GM12873 (cell line): ENCODE measurements around the gene RNU4-1.

Experiments
- TF ChIP-seq, protein P1 (sequence below): IDR thresholded peaks from 2 replicates; pipeline ENCODE4 v1.5.1; 2012; ENCODE audit warnings: low read depth, mild to moderate bottlenecking, moderate library complexity, low read length, control low read depth; ENCODE audit not compliant: insufficient read depth; ENCODE audit errors: missing control alignments

Gene RNU4-1

DNA sequence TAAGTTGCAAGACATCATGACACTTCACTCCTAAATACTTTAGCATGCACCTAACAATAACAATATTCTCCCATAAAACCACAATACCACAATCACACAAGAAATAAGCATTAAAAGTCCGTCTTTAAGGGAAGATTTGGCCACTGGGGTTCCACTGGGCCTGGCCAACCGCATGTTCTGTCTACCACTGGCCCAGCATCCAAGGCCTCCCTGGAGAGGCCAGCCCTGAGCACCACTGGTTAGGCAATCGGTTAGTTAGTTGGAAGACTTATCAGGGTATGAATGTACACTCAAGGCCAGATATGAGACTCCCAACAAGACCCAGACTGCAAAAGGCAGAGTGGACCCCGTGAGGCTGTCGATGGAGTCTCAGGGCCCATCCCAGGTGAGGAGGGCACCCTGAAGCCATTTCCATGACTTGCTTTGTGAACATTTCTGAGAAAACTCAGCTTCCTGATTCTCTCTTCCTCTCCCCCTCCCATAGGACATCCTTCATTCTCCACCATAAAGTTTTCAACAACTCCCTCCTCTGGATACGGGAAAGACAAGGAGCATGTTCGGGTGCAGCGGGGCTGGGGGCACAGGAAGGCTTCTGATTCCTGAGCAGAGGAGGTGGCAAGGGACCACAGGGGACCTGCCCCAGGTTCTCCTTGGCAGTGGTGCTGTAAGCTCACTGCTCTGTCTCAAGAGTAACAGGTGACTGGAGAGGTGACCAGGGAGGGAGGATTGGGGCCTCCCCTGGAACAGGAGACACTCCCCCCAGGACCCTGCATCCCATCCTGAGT lies 33.4 kb downstream of the RNU4-1 start:
- TF ChIP-seq, protein P1, sequence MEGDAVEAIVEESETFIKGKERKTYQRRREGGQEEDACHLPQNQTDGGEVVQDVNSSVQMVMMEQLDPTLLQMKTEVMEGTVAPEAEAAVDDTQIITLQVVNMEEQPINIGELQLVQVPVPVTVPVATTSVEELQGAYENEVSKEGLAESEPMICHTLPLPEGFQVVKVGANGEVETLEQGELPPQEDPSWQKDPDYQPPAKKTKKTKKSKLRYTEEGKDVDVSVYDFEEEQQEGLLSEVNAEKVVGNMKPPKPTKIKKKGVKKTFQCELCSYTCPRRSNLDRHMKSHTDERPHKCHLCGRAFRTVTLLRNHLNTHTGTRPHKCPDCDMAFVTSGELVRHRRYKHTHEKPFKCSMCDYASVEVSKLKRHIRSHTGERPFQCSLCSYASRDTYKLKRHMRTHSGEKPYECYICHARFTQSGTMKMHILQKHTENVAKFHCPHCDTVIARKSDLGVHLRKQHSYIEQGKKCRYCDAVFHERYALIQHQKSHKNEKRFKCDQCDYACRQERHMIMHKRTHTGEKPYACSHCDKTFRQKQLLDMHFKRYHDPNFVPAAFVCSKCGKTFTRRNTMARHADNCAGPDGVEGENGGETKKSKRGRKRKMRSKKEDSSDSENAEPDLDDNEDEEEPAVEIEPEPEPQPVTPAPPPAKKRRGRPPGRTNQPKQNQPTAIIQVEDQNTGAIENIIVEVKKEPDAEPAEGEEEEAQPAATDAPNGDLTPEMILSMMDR = no peak

DNA sequence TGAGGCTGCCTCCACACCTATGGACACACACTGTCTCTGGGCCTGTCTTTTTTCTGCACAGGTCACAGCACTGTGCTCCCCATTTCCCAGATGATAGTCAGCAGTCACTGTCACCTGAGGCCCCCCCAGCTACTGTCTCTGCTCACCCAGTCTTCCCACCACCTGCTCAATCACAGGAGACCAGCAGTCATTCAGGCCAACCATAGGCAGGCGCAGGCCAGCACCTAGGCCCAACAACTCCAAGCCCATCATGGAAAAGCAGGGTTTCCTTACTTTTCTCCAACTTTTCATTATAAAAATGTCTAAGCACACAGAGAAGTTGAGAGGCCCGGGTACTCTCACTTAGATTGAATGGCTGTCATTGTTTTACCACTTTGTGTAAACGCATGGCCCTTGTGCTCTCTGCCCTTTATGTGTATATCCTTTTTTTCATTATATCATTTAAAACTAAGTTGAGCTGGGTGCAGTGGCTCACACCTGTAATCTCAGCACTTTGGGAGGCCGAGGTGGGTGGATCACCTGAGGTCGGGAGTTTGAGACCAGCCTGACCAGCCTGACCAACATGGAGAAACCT lies 34.6 kb downstream of the RNU4-1 start:
- TF ChIP-seq, protein P1 = no peak

DNA sequence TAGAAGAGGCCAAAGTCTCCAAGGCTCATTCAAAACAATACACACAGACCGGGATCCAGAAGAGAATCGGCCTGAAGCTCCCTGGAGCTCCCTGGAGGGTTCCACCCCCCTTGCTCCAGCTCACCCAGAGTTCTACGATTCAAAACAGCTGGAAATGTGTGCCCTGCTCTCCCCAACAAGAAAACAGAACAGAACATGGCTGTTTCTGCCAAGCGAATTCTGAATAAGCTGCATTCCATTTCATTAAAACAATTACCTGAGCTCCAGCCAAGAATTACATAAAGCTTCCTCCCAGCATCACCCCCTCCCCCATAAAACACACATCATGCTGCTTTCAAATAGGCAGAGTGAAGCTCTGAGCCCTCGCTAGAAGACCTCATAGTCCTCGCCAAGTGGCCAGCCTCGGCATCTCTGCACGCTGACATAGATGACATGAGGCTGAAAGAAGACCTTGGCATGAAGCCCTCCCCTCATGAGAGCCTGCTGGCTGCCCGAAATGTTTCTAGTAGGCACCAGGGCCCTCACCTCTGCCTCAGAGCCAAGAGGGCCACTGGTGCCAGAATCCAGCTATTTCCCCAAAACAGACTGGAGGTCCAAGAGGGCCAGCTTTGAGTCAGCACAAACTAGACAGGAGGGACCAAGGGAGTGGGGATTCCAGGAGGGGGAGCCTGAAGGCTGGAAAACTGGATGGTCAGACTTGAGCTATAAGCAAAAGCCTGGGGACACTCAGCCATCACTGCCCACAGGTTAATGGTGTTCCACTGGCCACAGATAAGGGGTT lies 35.8 kb downstream of the RNU4-1 start:
- TF ChIP-seq, protein P1 = no peak

DNA sequence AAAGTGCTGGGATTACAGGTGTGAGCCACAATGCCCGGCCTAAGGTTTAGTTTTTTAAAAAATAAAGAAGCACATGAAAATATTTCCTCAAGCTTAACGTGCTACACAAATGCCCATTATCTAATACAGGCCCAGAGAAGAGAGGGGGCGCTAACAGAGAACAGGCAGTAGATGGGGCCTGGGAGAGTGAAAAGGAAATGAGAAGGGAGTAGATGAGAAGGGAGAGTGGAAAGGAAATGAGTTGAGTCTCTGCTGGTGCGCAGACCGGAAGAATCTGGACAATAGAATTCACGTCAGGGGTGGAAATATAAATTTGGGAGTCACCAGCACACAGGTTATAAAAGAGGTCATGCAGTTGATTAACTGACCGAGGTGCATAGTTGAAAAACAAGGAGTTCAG lies 38.2 kb downstream of the RNU4-1 start:
- TF ChIP-seq, protein P1 = no peak

DNA sequence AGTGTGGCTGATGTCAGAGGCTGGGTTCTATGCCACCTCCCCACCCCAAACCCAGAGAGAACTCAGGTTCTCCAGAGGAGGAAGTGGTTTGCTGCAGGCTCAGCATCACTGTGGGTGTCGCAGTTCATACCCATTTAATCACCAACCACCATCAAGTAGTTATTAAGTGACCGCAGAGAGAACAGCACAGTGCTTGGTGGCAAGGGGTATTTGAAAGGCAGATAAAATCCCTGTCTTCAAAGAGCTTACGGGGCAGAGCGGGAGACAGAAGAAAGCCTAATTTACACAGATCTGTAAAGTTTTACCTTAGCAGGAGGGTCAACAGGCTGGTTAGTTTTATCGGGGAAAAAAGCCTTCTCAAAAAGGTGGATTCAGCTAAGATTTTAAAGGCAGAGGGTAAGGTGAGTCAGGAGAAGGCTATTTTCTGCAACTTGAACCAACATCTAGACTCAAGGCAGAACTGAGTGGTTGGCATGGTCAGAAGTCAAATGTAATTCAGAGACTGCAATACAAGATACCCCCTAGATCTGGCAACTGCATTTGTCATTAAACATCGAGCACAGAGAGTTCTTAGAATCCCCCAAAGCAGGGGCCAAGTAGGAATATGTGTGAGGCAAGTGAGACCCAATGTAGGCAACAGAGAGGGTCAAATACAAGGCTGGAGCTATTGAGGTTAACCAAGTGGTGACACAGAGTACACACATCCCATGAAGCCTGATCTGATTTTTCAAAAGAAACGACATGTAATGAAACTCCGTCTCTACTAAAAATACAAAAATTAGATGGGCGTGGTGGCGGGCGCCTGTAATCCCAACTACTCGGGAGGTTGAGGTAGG lies 40.7 kb downstream of the RNU4-1 start:
- TF ChIP-seq, protein P1 = no peak

DNA sequence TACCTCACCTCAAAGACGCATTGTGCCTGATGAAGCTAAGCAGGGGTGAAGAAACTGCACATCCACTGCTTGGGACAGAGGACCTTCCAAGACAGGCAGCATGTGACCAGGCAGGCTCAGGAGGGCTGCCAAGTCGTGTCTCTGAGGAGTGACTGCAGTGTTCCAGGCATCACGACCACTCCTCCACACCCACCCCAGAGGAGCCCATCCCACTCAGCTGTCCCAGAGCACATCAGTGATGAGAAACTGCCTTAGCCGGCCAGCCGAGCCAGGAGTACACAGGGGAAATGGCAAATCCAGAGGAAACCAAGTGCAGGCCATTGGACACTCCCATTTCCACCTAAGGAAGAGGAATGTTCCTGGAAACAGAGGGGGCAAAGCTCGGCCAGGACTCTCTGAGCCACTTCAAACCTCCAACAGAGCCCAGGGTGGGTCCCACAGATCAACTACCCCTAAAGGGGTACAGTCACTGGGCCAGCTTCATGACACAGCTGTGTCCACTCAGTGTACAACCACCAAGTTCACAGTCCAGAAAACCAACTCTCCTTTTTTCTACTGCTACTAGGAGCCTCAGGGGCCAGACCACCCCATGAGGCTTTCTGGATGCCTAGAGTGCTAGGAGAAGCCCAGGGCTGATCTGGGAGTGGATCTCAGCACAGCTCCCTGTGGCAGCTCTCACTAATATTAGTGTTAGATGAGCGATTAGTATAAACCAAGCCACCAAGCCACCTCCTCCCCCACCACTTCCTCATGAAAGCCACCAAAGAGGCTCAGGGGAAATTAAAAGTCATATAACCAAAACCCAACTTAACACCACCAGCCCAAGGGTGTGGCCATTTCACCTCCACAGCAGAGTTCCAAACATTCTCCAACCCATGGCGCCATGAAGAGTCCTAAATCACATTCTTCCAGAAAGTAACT lies 42.9 kb downstream of the RNU4-1 start:
- TF ChIP-seq, protein P1 = no peak
